Measurements from ENCODE around the gene ATP1B1.
"Not testable (repeated sequence)": the region's sequence is repeated elsewhere in the genome, so short reads cannot be mapped to it uniquely, and the experiment has no call there.

The ATP1B1 gene

DNA sequence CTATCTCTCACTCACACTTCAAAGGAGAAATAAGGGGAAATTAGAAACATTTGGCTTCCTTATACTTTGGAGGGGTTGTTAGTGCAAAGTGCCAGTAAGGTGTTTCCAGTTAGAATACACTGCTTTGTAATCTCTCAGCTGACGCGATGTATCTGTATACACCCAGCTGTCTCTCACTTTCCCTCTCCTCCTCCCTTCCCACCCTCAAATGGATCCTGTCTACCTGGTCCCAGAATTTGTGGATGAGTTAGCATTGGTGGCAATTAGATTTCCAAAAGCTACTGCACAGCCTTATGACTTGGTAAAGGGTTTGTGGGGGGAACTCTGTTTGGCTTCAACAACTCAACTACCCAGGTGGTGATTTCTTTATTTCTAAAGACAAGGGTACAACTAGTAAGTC lies 10.5 kb downstream of the ATP1B1 start:
- DNase-seq, result no peak

- DNase-seq, result no peak
Measured at GRCh38 chr1:169117599-169117998, 11.1 kb downstream of the ATP1B1 start.

GRCh38 chr1:169118227-169118626 lies 11.7 kb downstream of the ATP1B1 start:
- no peak for DNase-seq

DNA sequence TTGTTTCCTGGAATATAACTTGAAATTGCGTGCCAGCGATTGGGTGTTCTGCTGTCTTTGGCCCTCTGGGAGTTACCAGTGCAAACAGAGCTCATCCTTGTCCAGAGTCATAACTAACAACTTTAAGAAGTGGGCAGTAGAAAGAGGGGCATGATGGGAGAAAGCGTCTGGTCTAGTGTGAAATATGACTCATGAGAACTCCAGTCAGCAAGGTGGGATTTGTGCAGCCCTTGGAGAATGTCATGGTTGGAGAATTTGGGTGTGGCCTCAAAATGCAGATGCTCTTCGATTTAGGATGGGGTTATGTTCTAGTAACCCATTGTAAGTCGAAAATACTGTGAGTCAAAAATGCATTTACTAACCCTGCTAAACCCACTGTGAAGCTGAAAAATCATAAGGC lies 12.9 kb downstream of the ATP1B1 start:
- no peak for DNase-seq

DNA sequence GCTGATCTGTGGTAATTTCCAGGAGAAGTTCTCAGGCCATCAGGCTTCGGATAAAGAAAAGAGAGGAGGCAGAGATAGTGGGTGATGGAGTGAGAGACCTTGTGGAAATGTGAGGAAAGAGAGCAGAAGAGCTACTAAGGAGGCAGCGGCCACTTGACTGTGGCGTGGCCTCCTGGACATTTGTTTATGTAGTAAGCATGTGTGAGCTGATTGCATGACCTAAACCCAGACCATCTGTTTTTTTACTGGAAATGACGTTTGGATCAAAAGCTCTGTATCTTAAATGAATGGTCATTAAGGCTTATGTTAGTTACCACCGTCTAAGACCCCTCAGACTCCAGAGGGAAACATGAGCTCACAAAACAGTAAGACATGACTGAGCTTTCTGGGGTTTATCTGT lies 13.6 kb downstream of the ATP1B1 start:
- DNase-seq, result no peak

- DNase-seq, result no peak
Measured at GRCh38 chr1:169121146-169121923, 14.8 kb downstream of the ATP1B1 start.

GRCh38 chr1:169122976-169123375 lies 16.5 kb downstream of the ATP1B1 start:
- no peak for DNase-seq

DNA sequence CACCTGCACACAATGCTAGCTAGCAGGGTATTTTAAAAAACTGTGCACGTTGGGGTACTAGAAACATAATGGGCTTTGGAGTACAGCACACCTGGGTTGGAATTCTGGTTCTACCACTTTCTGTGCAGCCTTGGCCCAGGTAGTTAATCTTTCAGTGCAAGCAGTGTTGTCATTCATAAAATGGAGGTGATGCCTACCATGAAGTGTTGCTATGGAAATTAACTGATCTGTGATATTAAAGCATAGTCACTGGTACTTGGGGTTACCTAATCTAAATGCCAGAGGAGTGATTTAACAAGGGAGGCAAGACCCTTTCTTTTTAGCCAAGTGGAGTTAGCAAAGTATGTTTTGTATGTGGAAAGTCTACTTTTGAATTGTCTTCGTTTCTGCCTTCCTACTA lies 18.0 kb downstream of the ATP1B1 start:
- DNase-seq, result peak in 2 of 3 experiments; percentile 8 to 60

DNA sequence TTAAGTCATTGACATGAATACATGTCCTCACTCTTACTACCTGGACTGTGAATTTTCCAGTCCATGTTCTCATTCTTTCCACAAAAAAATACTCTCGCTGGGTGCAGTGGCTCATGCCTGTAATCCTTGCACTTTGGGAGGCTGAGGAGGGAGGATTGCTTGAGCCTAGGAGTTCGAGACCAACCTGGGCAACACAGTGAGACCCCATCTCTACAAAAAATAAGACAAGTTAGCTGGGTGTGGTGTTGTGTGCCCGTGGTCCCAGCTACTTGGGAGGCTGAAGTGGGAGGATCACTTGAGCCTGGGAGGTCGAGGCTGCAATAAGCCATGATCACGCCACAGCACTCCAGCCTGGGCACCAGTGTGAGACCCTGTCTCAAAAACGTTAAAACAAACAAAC lies 19.1 kb downstream of the ATP1B1 start:
- not testable (repeated sequence) for DNase-seq

- no peak for DNase-seq
Measured at GRCh38 chr1:169126335-169126734, 19.8 kb downstream of the ATP1B1 start.

GRCh38 chr1:169127305-169127704 lies 20.8 kb downstream of the ATP1B1 start:
- DNase-seq, result no peak

GRCh38 chr1:169128562-169128961 lies 22.1 kb downstream of the ATP1B1 start:
- no peak for DNase-seq

DNA sequence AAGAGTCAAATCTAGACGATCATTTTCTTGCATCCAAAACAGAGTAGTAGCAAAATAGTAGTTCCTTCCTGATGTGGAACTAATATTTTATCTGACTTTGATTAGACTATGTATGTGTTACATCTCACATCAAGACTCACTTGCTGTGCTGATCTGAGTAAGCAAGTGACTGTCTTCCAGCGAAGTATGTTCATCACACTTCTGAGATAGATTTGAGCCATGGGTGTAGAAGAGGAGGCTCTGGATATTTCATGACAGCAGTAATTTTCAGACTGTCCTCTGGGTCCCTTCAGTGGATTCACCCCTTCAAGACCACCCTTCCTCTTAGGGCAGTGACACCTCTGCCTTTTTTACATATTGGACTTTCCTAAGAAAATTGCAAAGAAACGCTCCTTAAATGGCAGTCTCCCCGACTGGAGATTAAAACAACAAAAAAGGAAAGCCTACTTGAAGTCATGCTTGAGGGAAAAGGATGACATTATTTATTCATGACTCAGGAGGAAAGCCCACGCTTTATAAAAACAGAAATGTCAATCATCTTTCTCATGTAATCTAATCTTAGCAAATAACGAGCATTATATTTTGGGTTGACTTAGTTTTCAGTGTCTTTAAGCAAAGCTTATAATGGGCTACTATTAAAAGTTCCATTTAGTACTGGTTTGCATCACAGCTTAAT lies 22.8 kb downstream of the ATP1B1 start:
- DNase-seq, result peak in 1 of 3 experiments; percentile 20

GRCh38 chr1:169130683-169131082 lies 24.2 kb downstream of the ATP1B1 start:
- no peak for DNase-seq

DNA sequence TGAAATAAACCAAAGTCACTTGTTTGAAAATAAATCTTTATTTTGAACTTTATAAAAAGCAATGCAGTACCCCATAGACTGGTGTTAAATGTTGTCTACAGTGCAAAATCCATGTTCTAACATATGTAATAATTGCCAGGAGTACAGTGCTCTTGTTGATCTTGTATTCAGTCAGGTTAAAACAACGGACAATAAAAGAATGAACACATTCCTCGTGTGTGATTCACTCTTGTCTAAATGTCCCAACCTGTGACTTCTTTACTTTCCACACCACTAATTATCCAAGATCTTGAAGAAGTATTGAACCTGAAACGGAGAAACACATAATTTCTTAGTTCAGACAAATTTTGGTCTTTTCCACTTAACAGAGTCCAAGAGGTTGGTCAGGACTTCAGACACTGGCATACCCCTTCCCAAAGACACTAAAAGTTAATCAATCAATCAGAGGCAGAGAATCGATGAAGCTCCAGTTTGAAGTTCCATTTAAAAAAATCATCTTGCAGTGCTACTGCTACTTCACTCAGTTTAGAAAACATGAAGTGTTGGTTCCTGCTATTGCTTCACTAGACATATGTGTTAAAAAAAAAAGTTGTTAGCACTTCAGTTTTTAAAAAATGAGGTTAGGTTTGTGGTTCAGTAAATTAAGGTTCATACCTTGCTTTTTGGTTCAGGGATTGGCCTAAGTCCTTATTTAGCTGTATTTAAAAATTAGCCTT lies 26.2 kb downstream of the ATP1B1 start:
- no peak for DNase-seq

DNA sequence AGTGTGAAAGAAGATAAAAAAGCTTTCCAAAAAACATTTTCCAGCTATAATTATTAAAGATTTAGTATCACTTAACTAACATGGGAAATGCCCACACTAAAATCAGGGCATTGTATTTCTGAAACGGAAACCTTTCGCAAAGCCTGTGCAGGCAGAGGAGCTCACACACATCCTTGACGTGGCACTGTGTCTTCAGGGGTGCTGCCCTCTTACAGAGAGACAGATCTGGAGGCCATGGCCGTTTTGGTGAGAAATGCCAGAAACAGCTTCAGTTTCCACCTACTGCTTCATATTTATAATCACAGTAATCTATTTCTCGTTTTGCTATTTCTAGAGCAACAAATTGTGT lies 26.7 kb downstream of the ATP1B1 start:
- DNase-seq, result no peak

- no peak for DNase-seq
Measured at GRCh38 chr1:169133801-169134502, 27.5 kb downstream of the ATP1B1 start.

DNA sequence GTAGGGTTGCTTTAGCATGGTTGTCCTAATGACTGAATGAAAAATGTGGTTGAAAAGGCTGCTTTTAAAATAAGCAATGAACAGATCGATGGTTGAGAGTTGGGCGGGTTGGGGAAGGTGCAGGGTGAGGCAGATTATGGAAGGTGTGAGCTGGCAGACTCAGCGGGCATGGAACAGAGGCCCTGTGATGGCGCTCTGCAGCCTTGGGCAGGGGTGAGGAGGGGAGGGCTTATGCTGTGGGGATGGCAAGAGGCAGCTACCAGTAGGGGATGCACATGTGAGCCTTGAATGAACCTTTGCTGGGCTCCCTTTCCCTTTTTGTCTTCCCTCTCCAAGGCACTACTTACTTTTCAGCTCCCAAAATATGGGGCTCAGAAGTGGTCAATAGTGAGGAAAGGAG lies 30.9 kb downstream of the ATP1B1 start:
- no peak for DNase-seq

DNA sequence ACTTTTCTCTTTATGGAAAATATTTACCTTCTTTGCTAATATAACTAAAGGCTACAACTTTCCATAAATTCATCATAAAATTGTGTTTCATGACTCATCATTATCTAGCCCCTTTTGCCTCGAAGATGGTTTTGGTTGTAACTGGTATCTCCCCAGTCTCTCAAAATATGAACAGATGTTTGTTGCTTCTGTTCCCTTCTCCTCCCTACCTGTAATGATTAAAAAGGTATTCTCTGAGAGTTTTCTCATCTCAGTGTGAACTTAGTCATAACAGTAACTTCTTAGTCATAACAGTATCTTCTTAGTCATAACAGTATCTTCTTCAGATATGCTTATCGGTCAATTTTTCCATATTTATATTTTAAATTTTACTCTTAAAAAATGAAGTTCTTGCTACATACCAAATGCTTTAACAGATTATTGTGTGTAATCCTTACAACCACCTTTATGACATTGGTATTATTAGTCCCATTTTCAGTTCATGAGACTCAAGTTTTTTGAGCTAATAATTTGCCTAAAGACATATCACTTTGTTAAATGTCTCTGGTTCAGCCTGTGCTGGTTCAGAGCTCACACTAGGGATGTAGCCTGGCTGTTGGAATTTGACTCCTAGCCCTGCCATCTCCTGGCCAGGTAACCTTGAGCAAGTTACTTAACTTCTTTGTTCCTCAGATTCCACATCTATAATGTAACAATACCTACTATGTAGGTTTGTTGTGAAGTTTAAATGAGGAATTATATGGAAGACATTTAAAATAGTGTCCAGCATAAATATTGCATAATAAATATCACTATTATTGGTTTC lies 32.6 kb downstream of the ATP1B1 start:
- DNase-seq, result no peak

GRCh38 chr1:169141356-169141755 lies 34.9 kb downstream of the ATP1B1 start:
- no peak for DNase-seq

GRCh38 chr1:169142129-169142528 lies 35.6 kb downstream of the ATP1B1 start:
- no peak for DNase-seq

- DNase-seq, result no peak
Measured at GRCh38 chr1:169143346-169143745, 36.9 kb downstream of the ATP1B1 start.

DNA sequence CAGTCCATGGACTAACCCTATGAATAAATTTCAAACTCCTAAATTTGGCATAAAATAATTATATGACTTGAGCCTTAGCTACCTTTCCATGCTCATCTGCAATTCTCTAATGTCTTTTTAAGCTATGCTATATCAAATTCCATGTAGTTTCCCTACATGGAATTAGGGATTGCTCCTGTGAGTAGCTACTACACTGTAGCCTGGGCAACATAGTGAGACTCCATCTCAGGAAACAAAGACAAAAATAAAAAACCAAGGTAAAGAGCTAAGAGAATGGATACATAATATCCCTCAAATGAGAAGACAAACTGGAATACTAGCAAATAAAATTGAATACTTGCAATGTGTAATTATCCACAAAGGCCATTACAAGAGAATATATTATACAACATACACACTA lies 37.5 kb downstream of the ATP1B1 start:
- no peak for DNase-seq

Data from NCI-H1417 (cell line).